IPS-20b (cell line): Measurements from ENCODE around the gene LRRC47.
A peak's percentile ranks its signal among the peaks of the same experiment; 100 is the strongest.
"Not testable (repeated sequence)": the region's sequence is repeated elsewhere in the genome, so short reads cannot be mapped to it uniquely, and the experiment has no call there.

ENCODE experiments used
- H3K27ac ChIP-seq: one replicate; pipeline ENCODE4 v1.5.1; 2013; ENCODE audit warnings: low read length
- H3K27me3 ChIP-seq: 2 replicates; pipeline ENCODE4 v1.6.1; 2013; ENCODE audit warnings: mild to moderate bottlenecking, low read length, inconsistent platforms; ENCODE audit not compliant: insufficient read depth
- H3K36me3 ChIP-seq: 2 replicates; pipeline ENCODE4 v1.6.1; 2013; ENCODE audit warnings: low read depth, mild to moderate bottlenecking, inconsistent platforms, low read length, moderate library complexity; ENCODE audit not compliant: insufficient read depth
- H3K4me1 ChIP-seq: 2 replicates; pipeline ENCODE4 v1.6.1; 2013; ENCODE audit warnings: mild to moderate bottlenecking, control low read depth, inconsistent platforms, low read length, moderate library complexity; ENCODE audit not compliant: insufficient read depth
- H3K4me3 ChIP-seq: 2 replicates; pipeline ENCODE4 v1.5.1; 2013; ENCODE audit warnings: mild to moderate bottlenecking, low read length, inconsistent platforms
- H3K9ac ChIP-seq: 2 replicates; pipeline ENCODE4 v1.6.1; 2013; ENCODE audit warnings: low read depth, mild to moderate bottlenecking, inconsistent platforms, low read length, moderate library complexity
- H3K9me3 ChIP-seq: 2 replicates; pipeline ENCODE4 v1.6.1; 2013; ENCODE audit warnings: mild to moderate bottlenecking, low read depth, low read length, inconsistent platforms; ENCODE audit not compliant: insufficient read depth

LRRC47 gene

GRCh38 chr1:3814065-3814464, 17.8 kb upstream of the LRRC47 start:
- Histone ChIP-seq H3K27ac (no peak overlapping the region), H3K4me1 (no peaks in the 10 kb centered on the region), H3K9me3 (no peaks in the 10 kb centered on the region), H3K9ac (no peak overlapping the region), H3K27me3 (no peaks in the 10 kb centered on the region), H3K36me3 (no peaks in the 10 kb centered on the region; the same call in 1 of the 2 replicates), H3K4me3 (no peak overlapping the region)

DNA sequence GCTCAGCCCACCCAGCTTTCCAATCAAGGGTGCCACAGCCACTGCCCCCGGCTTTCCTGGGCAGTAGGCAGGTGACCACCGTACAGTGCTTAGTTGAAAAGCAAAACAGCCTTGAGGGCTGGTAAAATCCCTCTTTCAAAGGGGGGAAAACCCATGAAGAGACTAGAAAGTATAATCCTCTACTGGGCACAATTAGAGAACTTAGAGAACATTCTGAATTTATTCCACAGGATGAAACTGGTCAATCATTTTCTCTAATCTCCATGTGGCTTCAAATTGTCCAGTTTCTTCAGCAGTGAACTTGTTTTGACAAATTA, 15.3 kb upstream of the LRRC47 start:
- H3K27me3 ChIP-seq: no peaks in the 10 kb centered on the region
- H3K9me3 ChIP-seq: peaks cover 11% of the 10 kb centered on the region; the same call in 1 of the 2 replicates
- no peaks in the 10 kb centered on the region; the same call in 1 of the 2 replicates for H3K36me3 ChIP-seq
- H3K4me1 ChIP-seq: no peaks in the 10 kb centered on the region
- no peak overlapping the region for H3K27ac ChIP-seq
- no peak overlapping the region for H3K4me3 ChIP-seq
- no peak overlapping the region for H3K9ac ChIP-seq

DNA sequence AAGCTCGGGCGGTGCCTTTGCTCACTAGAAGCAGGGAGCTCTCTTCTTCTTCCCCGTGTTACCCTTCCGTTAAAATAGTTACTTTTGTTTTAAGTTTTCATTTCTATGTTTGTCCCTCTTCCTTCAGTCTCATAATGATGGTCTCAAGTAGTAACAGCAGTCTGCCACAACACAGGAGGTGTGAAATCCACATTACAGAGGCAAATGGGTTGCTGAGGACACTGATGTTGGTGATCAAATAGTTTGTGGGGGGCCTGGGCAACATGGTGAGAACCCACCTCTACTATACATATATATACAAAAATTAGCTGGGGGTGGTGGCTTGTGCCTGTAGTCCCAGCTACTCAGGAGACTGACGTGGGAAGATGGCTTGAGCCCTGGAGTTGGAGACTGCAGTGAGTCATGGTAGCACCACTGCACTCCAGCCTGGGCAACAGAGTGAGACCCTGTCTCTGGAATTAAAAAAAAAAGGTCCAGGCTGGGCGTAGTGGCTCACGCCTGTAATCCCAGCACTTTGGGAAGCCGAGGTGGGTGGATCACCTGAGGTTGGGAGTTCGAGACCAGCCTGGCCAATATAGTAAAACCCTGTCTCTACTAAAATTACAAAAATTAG, 14.0 kb upstream of the LRRC47 start:
- H3K4me1 ChIP-seq: not testable (repeated sequence)

DNA sequence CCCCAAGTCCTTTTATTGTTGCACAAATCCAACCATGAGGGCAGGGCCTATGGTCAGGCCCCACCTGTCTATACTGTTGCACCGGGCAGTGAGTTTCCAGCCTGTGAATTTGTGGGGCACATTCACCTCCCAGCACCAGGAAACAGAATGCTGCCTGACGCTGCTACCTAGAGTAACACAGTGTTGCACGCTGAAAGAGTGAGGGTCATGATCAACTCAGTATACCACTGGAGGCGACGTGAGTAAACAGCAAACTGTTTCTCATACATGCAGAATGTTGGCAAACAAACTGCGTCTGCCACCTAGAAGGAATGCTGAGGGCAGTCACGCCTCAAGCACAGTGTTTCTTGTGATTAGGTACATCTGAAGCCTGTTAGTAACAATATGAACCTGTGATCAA, 13.4 kb upstream of the LRRC47 start:
- H3K36me3 ChIP-seq: no peaks in the 10 kb centered on the region
- H3K9me3 ChIP-seq: peaks cover 13% of the 10 kb centered on the region; the same call in 1 of the 2 replicates
- H3K27ac ChIP-seq: no peak overlapping the region
- no peak overlapping the region for H3K9ac ChIP-seq
- H3K27me3 ChIP-seq: no peaks in the 10 kb centered on the region
- no peaks in the 10 kb centered on the region for H3K4me1 ChIP-seq
- H3K4me3 ChIP-seq: no peak overlapping the region

More for the DNA sequence above, 14.0 kb upstream of the LRRC47 start:
- H3K27ac ChIP-seq, H3K27me3 ChIP-seq, H3K9ac ChIP-seq, H3K4me3 ChIP-seq, H3K36me3 ChIP-seq: not testable (repeated sequence)
- H3K9me3 ChIP-seq: peaks cover 13% of the 10 kb centered on the region; the same call in 1 of the 2 replicates

- Histone ChIP-seq H3K36me3 (no peaks in the 10 kb centered on the region), H3K9ac (no peak overlapping the region), H3K4me3 (no peak overlapping the region), H3K27ac (no peak overlapping the region), H3K4me1 (no peaks in the 10 kb centered on the region), H3K27me3 (no peaks in the 10 kb centered on the region), H3K9me3 (peaks cover 13% of the 10 kb centered on the region; the same call in 1 of the 2 replicates)
Observed at GRCh38 chr1:3807769-3808168, 11.5 kb upstream of the LRRC47 start.

DNA sequence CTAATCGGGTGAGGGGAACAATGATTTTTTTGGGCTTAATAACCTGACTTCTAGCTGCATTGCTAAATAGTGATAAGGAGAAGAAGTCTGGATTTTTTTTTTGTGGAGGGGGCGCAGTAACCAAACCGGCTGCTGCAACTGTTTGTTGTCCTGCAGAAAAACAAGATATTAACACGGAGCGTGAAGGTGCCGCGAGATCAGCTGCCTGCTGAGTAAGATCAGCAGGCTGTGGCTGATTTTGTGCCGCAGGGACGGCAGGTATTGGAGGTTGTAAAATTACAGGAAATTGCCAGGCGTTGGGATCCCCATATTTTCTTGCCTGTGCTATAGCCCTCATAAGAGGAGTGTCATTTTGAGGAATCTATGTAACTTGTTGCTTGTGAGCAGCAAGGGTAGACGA, 8.7 kb upstream of the LRRC47 start:
- no peaks in the 10 kb centered on the region for H3K27me3 ChIP-seq
- H3K4me1 ChIP-seq: no peaks in the 10 kb centered on the region
- H3K4me3 ChIP-seq: no peak overlapping the region
- H3K27ac ChIP-seq: no peak overlapping the region
- no peaks in the 10 kb centered on the region for H3K36me3 ChIP-seq
- H3K9ac ChIP-seq: no peak overlapping the region
- peaks cover 13% of the 10 kb centered on the region; the same call in 1 of the 2 replicates for H3K9me3 ChIP-seq

- not testable (repeated sequence) for H3K27ac ChIP-seq, H3K9ac ChIP-seq, H3K36me3 ChIP-seq, H3K27me3 ChIP-seq, H3K4me3 ChIP-seq, H3K4me1 ChIP-seq
- H3K9me3 ChIP-seq: peaks cover 13% of the 10 kb centered on the region; the same call in 1 of the 2 replicates
Observed at GRCh38 chr1:3804627-3804944, 8.3 kb upstream of the LRRC47 start.

DNA sequence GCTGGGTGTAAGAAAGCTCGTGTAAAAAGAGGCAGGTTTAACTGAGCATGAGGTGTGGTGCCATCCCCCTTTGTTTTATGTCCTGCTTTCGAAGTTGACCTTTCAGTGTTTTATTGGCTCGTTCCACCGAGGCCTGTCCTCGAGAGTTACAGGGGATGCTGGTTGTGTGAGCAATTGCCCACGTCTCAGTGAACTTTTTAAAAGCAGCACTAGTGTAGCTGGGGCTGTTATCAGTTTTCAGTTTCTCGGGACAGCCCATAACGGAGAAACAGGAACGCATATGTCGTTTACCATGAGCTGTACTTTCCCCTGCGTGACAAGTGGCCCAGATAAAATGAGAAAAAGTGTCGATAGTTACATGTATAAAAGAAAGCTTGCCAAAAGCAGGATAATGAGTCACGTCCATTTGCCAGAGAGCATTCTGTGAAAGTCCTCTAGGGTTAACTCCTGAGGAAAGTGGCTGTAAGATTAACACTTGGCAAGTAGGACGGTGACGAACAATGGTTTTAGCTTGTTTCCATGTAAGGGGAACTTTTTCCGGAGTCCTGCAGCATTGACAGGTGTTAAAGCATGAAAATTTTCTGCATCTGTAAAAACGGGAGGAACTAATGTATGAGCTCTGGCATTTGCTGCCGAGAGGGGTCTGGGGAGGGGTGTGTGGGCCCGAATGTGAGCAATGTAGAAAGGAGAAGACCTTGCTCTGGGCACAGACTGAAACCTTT, 7.8 kb upstream of the LRRC47 start:
- H3K9me3 ChIP-seq: peaks cover 13% of the 10 kb centered on the region; the same call in 1 of the 2 replicates
- H3K4me1 ChIP-seq: no peaks in the 10 kb centered on the region
- no peaks in the 10 kb centered on the region for H3K27me3 ChIP-seq
- H3K4me3 ChIP-seq: no peak overlapping the region
- no peak overlapping the region for H3K27ac ChIP-seq
- no peaks in the 10 kb centered on the region for H3K36me3 ChIP-seq
- no peak overlapping the region for H3K9ac ChIP-seq

- not testable (repeated sequence) for H3K4me3 ChIP-seq, H3K9me3 ChIP-seq, H3K27ac ChIP-seq, H3K4me1 ChIP-seq, H3K9ac ChIP-seq, H3K27me3 ChIP-seq, H3K36me3 ChIP-seq
Observed at GRCh38 chr1:3800795-3801194, 4.5 kb upstream of the LRRC47 start.

GRCh38 chr1:3799976-3800685, 3.8 kb upstream of the LRRC47 start:
- Histone ChIP-seq H3K36me3 (no peaks in the 10 kb centered on the region), H3K4me3 (no peak overlapping the region), H3K4me1 (peaks cover 9% of the 10 kb centered on the region), H3K27ac (no peak overlapping the region), H3K9me3 (no peaks in the 10 kb centered on the region), H3K27me3 (no peaks in the 10 kb centered on the region), H3K9ac (no peak overlapping the region)

DNA sequence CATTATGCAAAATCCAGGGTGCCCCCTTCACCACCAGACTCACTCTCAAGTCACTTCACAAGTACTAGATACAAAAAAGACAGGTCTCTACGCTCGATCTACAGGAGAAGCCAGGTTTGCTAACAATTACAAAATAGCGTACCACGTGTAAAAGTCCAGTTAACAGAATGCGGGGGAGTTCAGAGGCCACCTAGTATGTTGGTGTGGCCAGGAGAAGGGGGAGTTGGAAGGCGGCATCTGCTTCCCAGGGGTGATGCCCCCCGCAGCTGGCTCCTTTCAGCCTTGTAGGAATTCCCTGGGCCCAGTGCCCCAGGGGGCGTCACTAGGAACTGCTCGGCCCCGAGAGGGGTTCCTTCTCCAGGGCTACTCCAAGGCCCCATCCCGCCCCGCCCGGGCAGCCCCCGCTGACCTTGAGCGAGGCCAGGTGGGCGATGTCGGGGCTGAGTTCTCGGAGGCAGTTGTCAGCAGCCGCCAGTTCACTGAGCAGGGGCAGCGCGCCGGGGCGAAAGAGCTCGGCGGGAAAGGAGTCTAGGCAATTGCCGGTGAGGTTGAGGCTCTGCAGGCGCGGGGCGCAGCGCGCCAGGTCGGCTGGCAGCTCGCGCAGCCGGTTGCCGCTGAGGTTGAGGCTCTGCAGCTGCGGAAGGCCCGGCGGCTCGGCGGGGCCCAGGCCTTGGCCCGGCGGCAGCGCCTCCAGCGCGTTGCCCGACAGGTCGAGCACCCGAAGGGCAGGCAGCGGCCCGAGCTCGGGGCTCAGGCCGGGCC, 664 bp downstream of the LRRC47 start:
- Histone ChIP-seq H3K9me3 (no peaks in the 10 kb centered on the region), H3K36me3 (peaks cover 3% of the 10 kb centered on the region; the same call in 1 of the 2 replicates), H3K4me3 (peak overlapping the region; percentile 80), H3K4me1 (peaks cover 24% of the 10 kb centered on the region), H3K27me3 (no peaks in the 10 kb centered on the region), H3K27ac (no peak overlapping the region), H3K9ac (peak overlapping the region; percentile 86; the same call in 1 of the 2 replicates)
